CD14-positive monocyte (primary cell): ENCODE measurements around the gene IFITM2. TPM values are rescaled to one million over a fixed set of nuclear protein-coding genes. Genes with fewer than 3 reads are reported as not detected.
A peak's percentile ranks its signal among the peaks of the same experiment; 100 is the strongest.

Source experiments
- DNase-seq, 3 donors: peaks; one replicate each; pipeline ENCODE4 v3.0.0-alpha.2; 2011 to 2022
- H2AFZ ChIP-seq: 2 replicates; pipeline ENCODE4 v1.6.0; 2012; ENCODE audit warnings: mild to moderate bottlenecking, low read depth, low read length, inconsistent platforms; ENCODE audit not compliant: insufficient read depth, poor library complexity, severe bottlenecking
- H3K27ac ChIP-seq, 2 donors: 1 replicate in 1 of 2; 2 replicates in 1 of 2; pipeline ENCODE4 v1.5.1; 2012 to 2013; ENCODE audit warnings: low read length in 2 of 2, control low read depth in 1 of 2, inconsistent platforms in 1 of 2, low read depth in 1 of 2, mild to moderate bottlenecking in 1 of 2
- H3K27me3 ChIP-seq, 2 donors: one replicate each; pipeline versions ENCODE4 v1.6.0 to v1.6.1; 2011 to 2013; ENCODE audit warnings: low read length in 2 of 2; ENCODE audit not compliant: control insufficient read depth in 2 of 2, insufficient read depth in 2 of 2
- H3K36me3 ChIP-seq, 2 donors: replicated peaks in 1 of 2; 1 replicate in 1 of 2; 2 replicates in 1 of 2; pipeline versions ENCODE4 v1.5.1 to v1.6.1; 2012 to 2013; ENCODE audit warnings: low read length in 2 of 2, control low read depth in 1 of 2, inconsistent platforms in 1 of 2, mild to moderate bottlenecking in 1 of 2; ENCODE audit not compliant: insufficient read depth in 2 of 2, control insufficient read depth in 1 of 2
- H3K4me1 ChIP-seq, 2 donors: 1 replicate in 1 of 2; 2 replicates in 1 of 2; pipeline versions ENCODE4 v1.5.1 to v1.6.1; 2012 to 2013; ENCODE audit warnings: low read length in 2 of 2, control low read depth in 1 of 2, inconsistent platforms in 1 of 2, mild to moderate bottlenecking in 1 of 2, moderate library complexity in 1 of 2; ENCODE audit not compliant: insufficient read depth in 2 of 2, control insufficient read depth in 1 of 2
- H3K4me2 ChIP-seq: replicated peaks from 2 replicates; pipeline ENCODE3; 2012; ENCODE audit warnings: low read length, moderate library complexity, mild to moderate bottlenecking; ENCODE audit not compliant: poor library complexity, severe bottlenecking; ENCODE audit errors: extremely low read depth
- H3K4me3 ChIP-seq, 3 experiments: fragments of 200-600 bp in 1 of 3; sonication (generic) in 1 of 3; replicated peaks in 1 of 3; 1 replicate in 2 of 3; 2 replicates in 1 of 3; pipeline ENCODE4 v1.5.1; 2011 to 2013; ENCODE audit warnings: low read length in 3 of 3, mild to moderate bottlenecking in 3 of 3, control low read depth in 2 of 3, low read depth in 2 of 3, inconsistent platforms in 1 of 3, moderate library complexity in 1 of 3
- H3K79me2 ChIP-seq: 2 replicates; pipeline ENCODE4 v1.6.0; 2012; ENCODE audit warnings: mild to moderate bottlenecking, control low read depth, inconsistent platforms, low read length, moderate library complexity; ENCODE audit not compliant: insufficient read depth
- H3K9ac ChIP-seq: 2 replicates; pipeline ENCODE4 v1.6.0; 2017; ENCODE audit warnings: low read length, mild to moderate bottlenecking; ENCODE audit not compliant: insufficient read depth, poor library complexity, severe bottlenecking
- H3K9me3 ChIP-seq, 2 donors: replicated peaks in 1 of 2; 1 replicate in 1 of 2; 2 replicates in 1 of 2; pipeline versions ENCODE4 v1.5.1 to v1.6.1; 2012 to 2013; ENCODE audit warnings: low read length in 2 of 2, control low read depth in 1 of 2; ENCODE audit not compliant: control insufficient read depth in 1 of 2, insufficient read depth in 1 of 2
- H4K20me1 ChIP-seq: 2 replicates; pipeline ENCODE4 v1.6.0; 2012; ENCODE audit warnings: mild to moderate bottlenecking, low read length, control low read depth, moderate library complexity; ENCODE audit not compliant: insufficient read depth
- H3K27ac Mint-ChIP-seq, 7 donors: one replicate each; pipeline ENCODE4 v1.8.0; 2020; ENCODE audit warnings: mild to moderate bottlenecking in 7 of 7, mixed read lengths in 7 of 7, moderate library complexity in 6 of 7, inconsistent platforms in 2 of 7
- H3K27me3 Mint-ChIP-seq, 3 donors: one replicate each; pipeline ENCODE4 v1.8.0; 2021 to 2022; ENCODE audit warnings: low read depth in 3 of 3, mild to moderate bottlenecking in 3 of 3, mixed read lengths in 3 of 3, moderate library complexity in 3 of 3, inconsistent platforms in 1 of 3
- H3K36me3 Mint-ChIP-seq, 2 donors: one replicate each; pipeline ENCODE4 v1.8.0; 2020; ENCODE audit warnings: mixed read lengths in 2 of 2, inconsistent platforms in 1 of 2, mild to moderate bottlenecking in 1 of 2
- H3K4me1 Mint-ChIP-seq: one replicate; pipeline ENCODE4 v1.8.0; 2020; ENCODE audit warnings: mild to moderate bottlenecking, mixed read lengths
- H3K4me3 Mint-ChIP-seq, 2 donors: one replicate each; pipeline ENCODE4 v1.8.0; 2020; ENCODE audit warnings: mild to moderate bottlenecking in 2 of 2, mixed read lengths in 2 of 2, moderate library complexity in 1 of 2
- H3K9me3 Mint-ChIP-seq, 7 donors: one replicate each; pipeline ENCODE4 v1.8.0; 2020 to 2022; ENCODE audit warnings: mixed read lengths in 7 of 7, mild to moderate bottlenecking in 6 of 7, moderate library complexity in 6 of 7, inconsistent platforms in 2 of 7
- CTCF ChIP-seq: fragments of 200-600 bp; IDR thresholded peaks from one replicate; pipeline ENCODE4 v1.8.0; 2022; ENCODE audit warnings: antibody characterized with exemption, mild to moderate bottlenecking
- WGBS: methylation state at CpG from one replicate; pipeline ENCODE4 v1.1.5; 2013; ENCODE audit warnings: missing lambda C conversion rate; ENCODE audit not compliant: insufficient coverage; 5-methylcytosine and 5-hydroxymethylcytosine counted together
- intact Hi-C, 2 donors: fragments of 100-400 bp; cut with micrococcal nuclease; formaldehyde crosslinking; loops; one replicate each; pipeline versions ENCODE4 v1.15.0 to v1.15.1; 2023
- polyA plus RNA-seq, 3 donors: library from polyadenylated mRNA; depleted of rRNA in 1 of 3; unstranded in 2 of 3; stranded (reverse) in 1 of 3; fragments of 300-500 nt in 2 of 3; fragments of >200 nt in 1 of 3; fragmentation: Illumina TruSeq in 2 of 3; gene quantifications; 1 replicate in 2 of 3; 2 replicates in 1 of 3; pipeline ENCODE4 v1.2.3, GENCODE V29; 2012 to 2021

Gene IFITM2
- polyA plus RNA-seq, 3 donors = 625 to 1,147 (median 705) TPM

DNA sequence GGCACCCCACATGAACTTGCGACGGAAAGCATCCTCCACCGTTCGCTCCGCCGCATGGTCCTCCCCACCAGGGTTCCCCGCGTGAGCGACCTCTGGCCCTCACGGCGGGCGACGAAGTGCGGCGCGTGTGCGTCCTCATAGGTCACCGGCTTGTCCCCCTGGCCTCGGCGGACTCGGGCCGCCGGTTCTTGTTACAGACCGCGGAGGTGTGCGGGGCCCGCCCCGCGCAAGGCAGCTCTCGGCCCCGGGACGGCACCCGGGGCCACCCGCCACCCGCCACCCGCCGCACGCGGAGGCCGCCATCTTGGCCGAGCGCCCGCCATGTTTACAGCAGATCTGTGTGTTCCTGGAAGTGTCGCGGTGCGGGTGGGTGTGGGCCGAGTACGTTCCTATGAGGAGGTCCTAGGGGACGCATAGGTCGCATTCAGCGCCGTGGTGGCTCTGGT is 3.5 kb upstream of the IFITM2 start:
- no peak overlapping the region for H3K9ac ChIP-seq
- no peaks in the 10 kb centered on the region for H3K36me3 ChIP-seq
- peaks cover 0 to 3% (median 0%) of the 10 kb centered on the region in 7 donors for H3K9me3 Mint-ChIP-seq
- H3K4me2 ChIP-seq = no peak overlapping the region
- no peak for DNase-seq
- H2AFZ ChIP-seq = no peak overlapping the region
- H3K27me3 Mint-ChIP-seq = peaks cover 22 to 30% (median 27%) of the 10 kb centered on the region in 3 donors
- peaks cover 22 to 40% of the 10 kb centered on the region in 2 donors for H3K4me1 ChIP-seq
- peaks cover 6% of the 10 kb centered on the region for H3K79me2 ChIP-seq
- no peak for TF ChIP-seq CTCF
- H3K27me3 ChIP-seq = peaks cover 0 to 6% of the 10 kb centered on the region in 2 donors
- intact Hi-C loops = loop anchor here in 1 of 2 donors (10.0 kb wide), 1 partner anchor 51 kb away; no protein-coding TSS in a partner anchor
- H3K27ac ChIP-seq = no peak overlapping the region
- H3K9me3 ChIP-seq = no peaks in the 10 kb centered on the region
- H3K4me3 ChIP-seq = no peak overlapping the region
- no peaks in the 10 kb centered on the region for H4K20me1 ChIP-seq
- H3K4me3 Mint-ChIP-seq = no peak overlapping the region
- peaks cover 32% of the 10 kb centered on the region for H3K4me1 Mint-ChIP-seq
- WGBS = 75% methylated on average over 39 of the region's 52 CpGs
- H3K36me3 Mint-ChIP-seq = peaks cover under 1% of the 10 kb centered on the region in 2 donors
- H3K27ac Mint-ChIP-seq = no peak overlapping the region

GRCh38 chr11:304915-305843 is 2.4 kb upstream of the IFITM2 start:
- peaks cover 33 to 51% of the 10 kb centered on the region in 2 donors for H3K4me1 ChIP-seq

More at GRCh38 chr11:304915-305843, 2.4 kb upstream of the IFITM2 start:
- H2AFZ ChIP-seq = no peak overlapping the region
- no peaks in the 10 kb centered on the region for H3K9me3 ChIP-seq
- intact Hi-C loops = loop anchor here (5.0 to 10.0 kb wide), 3 partner anchors 38 to 53 kb away; no protein-coding TSS in a partner anchor
- H4K20me1 ChIP-seq = no peaks in the 10 kb centered on the region
- no peak overlapping the region for H3K4me2 ChIP-seq
- H3K27ac ChIP-seq = no peak overlapping the region
- Mint-ChIP-seq H3K27me3 (peaks cover 18 to 22% (median 20%) of the 10 kb centered on the region in 3 donors), H3K36me3 (peaks cover 5 to 7% of the 10 kb centered on the region in 2 donors), H3K4me1 (peaks cover 42% of the 10 kb centered on the region), H3K27ac (peak overlapping the region in 1 of 7 donors; percentile 45), H3K9me3 (peaks cover 0 to 4% (median 0%) of the 10 kb centered on the region in 7 donors), H3K4me3 (no peak overlapping the region)
- H3K79me2 ChIP-seq = peaks cover 15% of the 10 kb centered on the region
- TF ChIP-seq CTCF = peak; percentile 73
- H3K4me3 ChIP-seq = no peak overlapping the region
- WGBS = 80% methylated on average over 7 of the region's 19 CpGs
- no peaks in the 10 kb centered on the region for H3K36me3 ChIP-seq
- no peak overlapping the region for H3K9ac ChIP-seq
- H3K27me3 ChIP-seq = peaks cover 0 to 5% of the 10 kb centered on the region in 2 donors
- peak in 2 of 3 donors; percentile 34 to 44 for DNase-seq
